Renal cortex interstitium (tissue), 15 donors: ENCODE data around the gene SLC4A7. TPM values are rescaled to one million over a fixed set of nuclear protein-coding genes. Genes with fewer than 3 reads are reported as not detected.
A peak's percentile ranks its signal among the peaks of the same experiment; 100 is the strongest.
"Not testable (repeated sequence)": the region's sequence is repeated elsewhere in the genome, so short reads cannot be mapped to it uniquely, and the experiment has no call there.

Experiments used
- DNase-seq, 11 donors: peaks; one replicate each; pipeline ENCODE4 v3.0.0-alpha.2; 2013; ENCODE audit warnings: low read depth in 9 of 11, low spot score in 4 of 11; ENCODE audit errors: extremely low read depth in 1 of 11
- long read RNA-seq, 16 experiments: transcript quantifications; one replicate each; lab custom pipeline, GENCODE V29; 2026
- polyA plus RNA-seq, 3 donors: library from polyadenylated mRNA; unstranded; fragments of 120-200 nt; gene quantifications; one replicate each; pipeline ENCODE4 v1.2.1, GENCODE V29; 2013; ENCODE audit not compliant: insufficient read length in 3 of 3

SLC4A7 gene
- polyA plus RNA-seq, result 10 to 100 TPM; 22.6 to 32.1 (median 26.9) TPM
- long read RNA-seq, donor 1, result 0 reads
- long read RNA-seq, donor 2, result 0 reads
- long read RNA-seq, donor 3, partial matches to known transcripts, result 0 of 1 reads
- long read RNA-seq, donor 3, other reads (novel, unspliced or antisense), result 0 of 1 reads
- long read RNA-seq, donor 4, result 0 reads
- long read RNA-seq, donor 5, result 0 reads
- long read RNA-seq, donor 6, result 0 reads
- long read RNA-seq, donor 7, result 0 reads
- long read RNA-seq, donor 8, result 0 reads
- long read RNA-seq, donor 9, result 0 reads
- long read RNA-seq, donor 10, result 0 reads
- long read RNA-seq, donor 11, result 0 reads
- long read RNA-seq, donor 12, result 0 reads
- long read RNA-seq, donor 13, result 0 reads
- long read RNA-seq, donor 14, result 0 reads
- long read RNA-seq, donor 15, result 0 reads
- long read RNA-seq, donor 16, partial matches to known transcripts, result 0 of 1 reads
- long read RNA-seq, donor 16, other reads (novel, unspliced or antisense), result 0 of 1 reads

- DNase-seq, result peak; percentile 83 to 93 (median 92)
These were observed at the start of gene SLC4A7 for GRCh38 chr3:27484015-27484844. TSS of gene SLC4A7 (minus strand) at chr3:27484384. CDS start at chr3:27484126, 258 bp downstream.

GRCh38 chr3:27533261-27533607, 49.0 kb upstream of the SLC4A7 start:
- no peak for DNase-seq

GRCh38 chr3:27532426-27533260, 48.5 kb upstream of the SLC4A7 start:
- DNase-seq, result no peak

GRCh38 chr3:27531193-27531751, 47.1 kb upstream of the SLC4A7 start:
- not testable (repeated sequence) for DNase-seq

- no peak for DNase-seq
These were observed 44.6 kb upstream of the SLC4A7 start for GRCh38 chr3:27528791-27529190.

- DNase-seq, result no peak
These were observed 42.6 kb upstream of the SLC4A7 start for GRCh38 chr3:27526614-27527315.

GRCh38 chr3:27521872-27522265, 37.7 kb upstream of the SLC4A7 start:
- no peak for DNase-seq

GRCh38 chr3:27521179-27521871, 37.1 kb upstream of the SLC4A7 start:
- DNase-seq, result no peak

- DNase-seq, result no peak
These were observed 27.7 kb upstream of the SLC4A7 start for GRCh38 chr3:27511724-27512422.

GRCh38 chr3:27509376-27509775, 25.2 kb upstream of the SLC4A7 start:
- no peak for DNase-seq

GRCh38 chr3:27508424-27508823, 24.2 kb upstream of the SLC4A7 start:
- no peak for DNase-seq

GRCh38 chr3:27507515-27508266, 23.5 kb upstream of the SLC4A7 start:
- DNase-seq, result no peak

- DNase-seq, result no peak
These were observed 22.9 kb upstream of the SLC4A7 start for GRCh38 chr3:27507111-27507510.

- no peak for DNase-seq
These were observed 20.6 kb upstream of the SLC4A7 start for GRCh38 chr3:27504749-27505148.

GRCh38 chr3:27503526-27503925, 19.3 kb upstream of the SLC4A7 start:
- no peak for DNase-seq

- no peak for DNase-seq
These were observed 17.6 kb upstream of the SLC4A7 start for GRCh38 chr3:27501759-27502158.

- DNase-seq, result no peak
These were observed 16.8 kb upstream of the SLC4A7 start for GRCh38 chr3:27500986-27501385.
